ENCODE results near the gene TSHR. TPM values are rescaled to one million over a fixed set of nuclear protein-coding genes. Genes with fewer than 3 reads are reported as not detected.

Gene TSHR
- total RNA-seq, 1 experiment from 2014 or later, result not detected

DNA sequence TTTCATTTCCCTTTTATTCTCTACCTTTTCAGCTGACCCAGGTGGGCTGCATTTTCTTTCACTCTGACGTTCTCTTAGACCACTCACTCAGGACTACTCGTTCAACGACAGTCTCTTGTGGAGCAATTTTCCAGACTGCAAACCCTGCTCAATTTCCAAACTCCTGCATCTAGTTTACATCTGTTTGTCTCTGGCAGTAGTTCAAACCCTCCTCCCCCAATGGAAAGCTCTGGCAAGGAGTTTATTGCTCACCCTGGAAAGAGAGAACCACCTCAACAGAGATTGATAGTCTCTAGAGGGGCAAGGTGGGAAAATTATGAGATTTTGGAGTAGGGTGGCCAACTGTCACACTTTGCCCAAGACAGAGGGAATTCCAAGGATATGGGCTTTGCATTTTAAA is 130.2 kb downstream of the TSHR start:
- Mint-ChIP-seq H3K27ac (no peak overlapping the region), H3K4me3 (no peak overlapping the region), H3K4me1 (peaks cover 8% of the 10 kb centered on the region), H3K27me3 (ENCODE audit: low read depth) (no peaks in the 10 kb centered on the region), H3K9me3 (no peaks in the 10 kb centered on the region), H3K36me3 (no peaks in the 10 kb centered on the region)
- no peak for DNase-seq (ENCODE audit: low spot score)
- TF ChIP-seq RORB (CRISPR knock-in tag; IDR thresholded peaks at IDR 0.05) (no peak), ZNF396 (CRISPR knock-in tag; IDR thresholded peaks at IDR 0.05; ENCODE audit: borderline replicate concordance) (no peak), IRF1 (CRISPR knock-in tag; IDR thresholded peaks at IDR 0.05) (no peak), NR2C2 (CRISPR knock-in tag; IDR thresholded peaks at IDR 0.05) (no peak), HMGA2 (CRISPR knock-in tag; IDR thresholded peaks at IDR 0.05) (no peak), ZNF263 (CRISPR knock-in tag; IDR thresholded peaks at IDR 0.05; ENCODE audit: low read depth) (no peak)
- TF ChIP-seq, protein P1, sequence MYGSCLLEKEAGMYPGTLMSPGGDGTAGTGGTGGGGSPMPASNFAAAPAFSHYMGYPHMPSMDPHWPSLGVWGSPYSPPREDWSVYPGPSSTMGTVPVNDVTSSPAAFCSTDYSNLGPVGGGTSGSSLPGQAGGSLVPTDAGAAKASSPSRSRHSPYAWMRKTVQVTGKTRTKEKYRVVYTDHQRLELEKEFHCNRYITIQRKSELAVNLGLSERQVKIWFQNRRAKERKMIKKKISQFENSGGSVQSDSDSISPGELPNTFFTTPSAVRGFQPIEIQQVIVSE (CRISPR knock-in tag; IDR thresholded peaks at IDR 0.05; ENCODE audit: borderline replicate concordance), result no peak
- ChIA-PET CTCF (no interaction called here), POLR2A (no interaction called here)
- no peak for ATAC-seq

DNA sequence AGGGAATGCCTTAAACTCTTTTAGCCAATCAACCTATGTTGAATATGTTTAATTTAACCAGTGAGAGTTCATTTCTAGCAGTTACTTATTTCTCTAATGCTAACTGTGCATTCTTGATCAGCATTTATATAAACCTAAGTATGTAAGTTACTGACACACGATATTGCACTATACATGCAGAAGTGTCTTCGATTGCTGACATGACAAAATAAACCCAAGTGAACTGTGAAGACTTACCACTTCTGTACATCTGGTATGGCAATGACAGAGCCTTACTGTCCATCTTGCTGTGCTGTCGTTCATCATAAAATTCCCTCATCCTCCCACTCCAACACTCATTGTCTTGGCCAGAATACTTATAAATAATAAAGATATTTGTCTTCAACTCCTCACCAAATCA is 131.8 kb downstream of the TSHR start:
- H3K4me1 Mint-ChIP-seq, result peaks cover 8% of the 10 kb centered on the region
- no peak for TF ChIP-seq CREB1 (CRISPR knock-in tag; IDR thresholded peaks at IDR 0.05)
- TF ChIP-seq RELA (CRISPR knock-in tag; IDR thresholded peaks at IDR 0.05; ENCODE audit: borderline replicate concordance), result no peak
- no peak for TF ChIP-seq ZNF396 (CRISPR knock-in tag; IDR thresholded peaks at IDR 0.05; ENCODE audit: borderline replicate concordance)
- TF ChIP-seq ZNF219 (CRISPR knock-in tag; IDR thresholded peaks at IDR 0.05; ENCODE audit: borderline replicate concordance), result no peak
- TF ChIP-seq ZNF532 (CRISPR knock-in tag; IDR thresholded peaks at IDR 0.05; ENCODE audit: borderline replicate concordance), result no peak
- no peak for TF ChIP-seq ZNF512 (CRISPR knock-in tag; IDR thresholded peaks at IDR 0.05; ENCODE audit: borderline replicate concordance)
- no peak for TF ChIP-seq NR3C1 (CRISPR knock-in tag; conservative IDR thresholded peaks at IDR 0.05; ENCODE audit: low read depth)
- TF ChIP-seq PRRX2 (CRISPR knock-in tag; IDR thresholded peaks at IDR 0.05), result no peak
- TF ChIP-seq IRF2 (CRISPR knock-in tag; IDR thresholded peaks at IDR 0.05; ENCODE audit: borderline replicate concordance, low read depth), result no peak
- TF ChIP-seq SMAD4 (CRISPR knock-in tag; IDR thresholded peaks at IDR 0.05), result no peak
- no peak for TF ChIP-seq NFYB (CRISPR knock-in tag; conservative IDR thresholded peaks at IDR 0.05; ENCODE audit: low read depth)
- no peak for TF ChIP-seq HMGXB4 (CRISPR knock-in tag; IDR thresholded peaks at IDR 0.05)
- TF ChIP-seq MYBL2 (CRISPR knock-in tag; IDR thresholded peaks at IDR 0.05), result no peak
- TF ChIP-seq, protein P2, sequence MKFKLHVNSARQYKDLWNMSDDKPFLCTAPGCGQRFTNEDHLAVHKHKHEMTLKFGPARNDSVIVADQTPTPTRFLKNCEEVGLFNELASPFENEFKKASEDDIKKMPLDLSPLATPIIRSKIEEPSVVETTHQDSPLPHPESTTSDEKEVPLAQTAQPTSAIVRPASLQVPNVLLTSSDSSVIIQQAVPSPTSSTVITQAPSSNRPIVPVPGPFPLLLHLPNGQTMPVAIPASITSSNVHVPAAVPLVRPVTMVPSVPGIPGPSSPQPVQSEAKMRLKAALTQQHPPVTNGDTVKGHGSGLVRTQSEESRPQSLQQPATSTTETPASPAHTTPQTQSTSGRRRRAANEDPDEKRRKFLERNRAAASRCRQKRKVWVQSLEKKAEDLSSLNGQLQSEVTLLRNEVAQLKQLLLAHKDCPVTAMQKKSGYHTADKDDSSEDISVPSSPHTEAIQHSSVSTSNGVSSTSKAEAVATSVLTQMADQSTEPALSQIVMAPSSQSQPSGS (CRISPR knock-in tag; IDR thresholded peaks at IDR 0.05; ENCODE audit: borderline replicate concordance, low read depth), result no peak
- TF ChIP-seq, protein P3, sequence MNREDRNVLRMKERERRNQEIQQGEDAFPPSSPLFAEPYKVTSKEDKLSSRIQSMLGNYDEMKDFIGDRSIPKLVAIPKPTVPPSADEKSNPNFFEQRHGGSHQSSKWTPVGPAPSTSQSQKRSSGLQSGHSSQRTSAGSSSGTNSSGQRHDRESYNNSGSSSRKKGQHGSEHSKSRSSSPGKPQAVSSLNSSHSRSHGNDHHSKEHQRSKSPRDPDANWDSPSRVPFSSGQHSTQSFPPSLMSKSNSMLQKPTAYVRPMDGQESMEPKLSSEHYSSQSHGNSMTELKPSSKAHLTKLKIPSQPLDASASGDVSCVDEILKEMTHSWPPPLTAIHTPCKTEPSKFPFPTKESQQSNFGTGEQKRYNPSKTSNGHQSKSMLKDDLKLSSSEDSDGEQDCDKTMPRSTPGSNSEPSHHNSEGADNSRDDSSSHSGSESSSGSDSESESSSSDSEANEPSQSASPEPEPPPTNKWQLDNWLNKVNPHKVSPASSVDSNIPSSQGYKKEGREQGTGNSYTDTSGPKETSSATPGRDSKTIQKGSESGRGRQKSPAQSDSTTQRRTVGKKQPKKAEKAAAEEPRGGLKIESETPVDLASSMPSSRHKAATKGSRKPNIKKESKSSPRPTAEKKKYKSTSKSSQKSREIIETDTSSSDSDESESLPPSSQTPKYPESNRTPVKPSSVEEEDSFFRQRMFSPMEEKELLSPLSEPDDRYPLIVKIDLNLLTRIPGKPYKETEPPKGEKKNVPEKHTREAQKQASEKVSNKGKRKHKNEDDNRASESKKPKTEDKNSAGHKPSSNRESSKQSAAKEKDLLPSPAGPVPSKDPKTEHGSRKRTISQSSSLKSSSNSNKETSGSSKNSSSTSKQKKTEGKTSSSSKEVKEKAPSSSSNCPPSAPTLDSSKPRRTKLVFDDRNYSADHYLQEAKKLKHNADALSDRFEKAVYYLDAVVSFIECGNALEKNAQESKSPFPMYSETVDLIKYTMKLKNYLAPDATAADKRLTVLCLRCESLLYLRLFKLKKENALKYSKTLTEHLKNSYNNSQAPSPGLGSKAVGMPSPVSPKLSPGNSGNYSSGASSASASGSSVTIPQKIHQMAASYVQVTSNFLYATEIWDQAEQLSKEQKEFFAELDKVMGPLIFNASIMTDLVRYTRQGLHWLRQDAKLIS (CRISPR knock-in tag; IDR thresholded peaks at IDR 0.05; ENCODE audit: borderline replicate concordance), result no peak

More for the DNA sequence above, 131.8 kb downstream of the TSHR start:
- H3K27ac Mint-ChIP-seq, result no peak overlapping the region
- DNase-seq (ENCODE audit: low spot score), result no peak
- POLR2A ChIA-PET, result no interaction called here
- ATAC-seq, result no peak
- CTCF ChIA-PET, result no interaction called here
- no peaks in the 10 kb centered on the region for H3K27me3 Mint-ChIP-seq (ENCODE audit: low read depth)
- no peaks in the 10 kb centered on the region for H3K9me3 Mint-ChIP-seq
- H3K4me3 Mint-ChIP-seq, result no peak overlapping the region
- no peaks in the 10 kb centered on the region for H3K36me3 Mint-ChIP-seq
